ENCODE results near the gene STX5. TPM values are rescaled to one million over a fixed set of nuclear protein-coding genes. Genes with fewer than 3 reads are reported as not detected.

The STX5 gene
- total RNA-seq, 2 experiments from 2014 or later, result 93.1 to 104 TPM

GRCh38 chr11:62851807-62852522 lies 20.1 kb upstream of the STX5 start:
- no peak for ATAC-seq (ENCODE audit: poor library complexity)
- peaks cover 56% of the 10 kb centered on the region for H3K4me1 Mint-ChIP-seq (ENCODE audit: low read depth)
- ChIA-PET POLR2A (interaction anchor here (1.0 to 9.4 kb wide), 8 partner anchors 10 to 260 kb away, joined by 3 to 599 read pairs (median 4); partner anchors contain the start of genes C11orf98, CSKMT, HNRNPUL2 and NXF1), CTCF (interaction anchor here (0.7 to 3.3 kb wide), 2 partner anchors 13 to 65 kb away, joined by 3 to 13 read pairs; partner anchors contain the start of gene TMEM179B)
- no peak for DNase-seq
- TF ChIP-seq, protein P1, sequence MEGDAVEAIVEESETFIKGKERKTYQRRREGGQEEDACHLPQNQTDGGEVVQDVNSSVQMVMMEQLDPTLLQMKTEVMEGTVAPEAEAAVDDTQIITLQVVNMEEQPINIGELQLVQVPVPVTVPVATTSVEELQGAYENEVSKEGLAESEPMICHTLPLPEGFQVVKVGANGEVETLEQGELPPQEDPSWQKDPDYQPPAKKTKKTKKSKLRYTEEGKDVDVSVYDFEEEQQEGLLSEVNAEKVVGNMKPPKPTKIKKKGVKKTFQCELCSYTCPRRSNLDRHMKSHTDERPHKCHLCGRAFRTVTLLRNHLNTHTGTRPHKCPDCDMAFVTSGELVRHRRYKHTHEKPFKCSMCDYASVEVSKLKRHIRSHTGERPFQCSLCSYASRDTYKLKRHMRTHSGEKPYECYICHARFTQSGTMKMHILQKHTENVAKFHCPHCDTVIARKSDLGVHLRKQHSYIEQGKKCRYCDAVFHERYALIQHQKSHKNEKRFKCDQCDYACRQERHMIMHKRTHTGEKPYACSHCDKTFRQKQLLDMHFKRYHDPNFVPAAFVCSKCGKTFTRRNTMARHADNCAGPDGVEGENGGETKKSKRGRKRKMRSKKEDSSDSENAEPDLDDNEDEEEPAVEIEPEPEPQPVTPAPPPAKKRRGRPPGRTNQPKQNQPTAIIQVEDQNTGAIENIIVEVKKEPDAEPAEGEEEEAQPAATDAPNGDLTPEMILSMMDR (IDR thresholded peaks at IDR 0.05), result no peak
- intact Hi-C loops (cut with DNase I, micrococcal nuclease), result no loop called here
- H3K9me3 Mint-ChIP-seq, result no peaks in the 10 kb centered on the region
- peak overlapping the region; percentile 57 for H3K27ac Mint-ChIP-seq
- peaks cover 38% of the 10 kb centered on the region for H3K36me3 ChIP-seq (ENCODE audit: insufficient read depth, low read length)
- no peaks in the 10 kb centered on the region for H3K9me3 ChIP-seq (ENCODE audit: control insufficient read depth in 1 of 2, insufficient read depth in 1 of 2, low read length in 2 of 2)
- H3K4me3 ChIP-seq (ENCODE audit: low read length), result no peak overlapping the region
- H3K27me3 Mint-ChIP-seq, result no peaks in the 10 kb centered on the region
- H3K4me3 Mint-ChIP-seq, result peak overlapping the region; percentile 57
- H3K27ac ChIP-seq (ENCODE audit: low read depth in 1 of 2, low read length in 2 of 2), result peak overlapping the region in 1 of 2 donors; percentile 26
- H3K36me3 Mint-ChIP-seq (ENCODE audit: low read depth), result peaks cover 48% of the 10 kb centered on the region
- H3K4me1 ChIP-seq (ENCODE audit: insufficient read depth, low read length), result peaks cover 39% of the 10 kb centered on the region
- no peaks in the 10 kb centered on the region for H3K27me3 ChIP-seq (ENCODE audit: control insufficient read depth in 1 of 2, insufficient read depth in 2 of 2, low read length in 2 of 2)

DNA sequence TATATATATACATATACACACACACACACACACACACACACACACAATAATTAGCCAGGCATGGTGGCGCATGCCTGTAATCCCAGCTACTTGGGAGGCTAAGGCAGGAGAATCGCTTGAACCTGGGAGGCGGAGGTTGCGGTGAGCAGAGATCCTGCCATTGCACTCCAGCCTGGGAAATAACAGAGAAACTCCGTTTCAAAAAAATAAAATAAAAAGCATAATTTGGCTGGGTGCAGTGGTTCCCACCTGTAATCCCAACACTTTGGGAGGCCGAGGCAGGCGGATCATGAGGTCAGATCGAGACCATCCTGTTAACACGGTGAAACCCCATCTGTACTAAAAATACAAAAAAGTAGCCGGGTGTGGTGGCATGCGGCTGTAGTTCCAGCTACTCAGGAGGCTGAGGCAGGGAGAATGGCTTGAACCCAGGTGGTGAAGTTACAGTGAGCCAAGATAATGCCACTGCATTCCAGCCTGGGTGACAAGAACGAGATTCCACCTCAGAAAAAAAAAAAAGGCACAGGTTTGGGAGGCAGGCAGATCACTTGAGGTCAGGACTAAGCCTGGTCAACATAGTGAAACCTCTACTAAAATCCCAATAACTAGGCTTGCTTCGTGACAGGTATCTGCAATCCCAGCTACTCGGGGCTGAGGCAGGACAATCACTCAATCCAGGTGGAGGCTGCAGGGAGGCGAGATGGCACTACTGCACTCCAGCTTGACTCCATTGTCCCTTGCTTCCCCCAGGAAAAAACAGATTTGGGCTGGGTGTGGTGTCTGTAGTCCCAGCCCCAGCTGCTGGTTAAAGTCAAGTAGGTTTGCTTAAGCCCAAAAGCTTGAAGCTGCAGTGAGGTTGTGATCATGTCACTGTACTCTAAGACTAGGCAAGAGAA lies 19.3 kb upstream of the STX5 start:
- ATAC-seq (ENCODE audit: poor library complexity), result no peak
- Histone ChIP-seq H3K36me3 (ENCODE audit: insufficient read depth, low read length) (peaks cover 38% of the 10 kb centered on the region), H3K27me3 (ENCODE audit: control insufficient read depth in 1 of 2, insufficient read depth in 2 of 2, low read length in 2 of 2) (no peaks in the 10 kb centered on the region), H3K9me3 (ENCODE audit: control insufficient read depth in 1 of 2, insufficient read depth in 1 of 2, low read length in 2 of 2) (no peaks in the 10 kb centered on the region), H3K4me3 (ENCODE audit: low read length) (no peak overlapping the region), H3K4me1 (ENCODE audit: insufficient read depth, low read length) (peaks cover 31% of the 10 kb centered on the region), H3K27ac (ENCODE audit: low read depth in 1 of 2, low read length in 2 of 2) (peak overlapping the region; percentile 10 to 26)
- no peak for DNase-seq
- Mint-ChIP-seq H3K27me3 (no peaks in the 10 kb centered on the region), H3K27ac (peak overlapping the region; percentile 57), H3K9me3 (no peaks in the 10 kb centered on the region), H3K4me1 (ENCODE audit: low read depth) (peaks cover 52% of the 10 kb centered on the region), H3K4me3 (peak overlapping the region; percentile 57), H3K36me3 (ENCODE audit: low read depth) (peaks cover 48% of the 10 kb centered on the region)
- POLR2A ChIA-PET, result interaction anchor here (1.2 to 9.4 kb wide), 8 partner anchors 9 to 260 kb away, joined by 3 to 599 read pairs (median 4); partner anchors contain the start of genes C11orf98, CSKMT, HNRNPUL2 and NXF1
- TF ChIP-seq, protein P1 (IDR thresholded peaks at IDR 0.05), result no peak
- intact Hi-C loops (cut with DNase I, micrococcal nuclease), result no loop called here
- CTCF ChIA-PET, result interaction anchor here (0.7 to 3.3 kb wide), 2 partner anchors 14 to 65 kb away, joined by 3 to 13 read pairs; partner anchors contain the start of gene TMEM179B

GRCh38 chr11:62847767-62848314 lies 16.0 kb upstream of the STX5 start:
- ATAC-seq (ENCODE audit: poor library complexity) (no peak), DNase-seq (no peak)
- Histone ChIP-seq H3K4me3 (ENCODE audit: low read length) (no peak overlapping the region), H3K9me3 (ENCODE audit: control insufficient read depth in 1 of 2, insufficient read depth in 1 of 2, low read length in 2 of 2) (no peaks in the 10 kb centered on the region), H3K27ac (ENCODE audit: low read depth in 1 of 2, low read length in 2 of 2) (no peak overlapping the region), H3K36me3 (ENCODE audit: insufficient read depth, low read length) (peaks cover 18% of the 10 kb centered on the region), H3K27me3 (ENCODE audit: control insufficient read depth in 1 of 2, insufficient read depth in 2 of 2, low read length in 2 of 2) (no peaks in the 10 kb centered on the region), H3K4me1 (ENCODE audit: insufficient read depth, low read length) (peaks cover 16% of the 10 kb centered on the region)
- Mint-ChIP-seq H3K27ac (peak overlapping the region; percentile 51), H3K9me3 (no peaks in the 10 kb centered on the region), H3K4me1 (ENCODE audit: low read depth) (peaks cover 19% of the 10 kb centered on the region), H3K36me3 (ENCODE audit: low read depth) (peaks cover 15% of the 10 kb centered on the region), H3K4me3 (peak overlapping the region; percentile 30), H3K27me3 (no peaks in the 10 kb centered on the region)
- POLR2A ChIA-PET, result interaction anchor here (0.6 kb wide), 1 partner anchor 60 kb away, joined by 3 read pairs; the partner anchor contains the start of gene TMEM179B
- CTCF ChIA-PET, result no interaction called here
- TF ChIP-seq, protein P1 (IDR thresholded peaks at IDR 0.05), result no peak
- intact Hi-C loops (cut with DNase I, micrococcal nuclease), result no loop called here
